ENCODE results near the gene BPIFB3.

BPIFB3 gene, protein sequence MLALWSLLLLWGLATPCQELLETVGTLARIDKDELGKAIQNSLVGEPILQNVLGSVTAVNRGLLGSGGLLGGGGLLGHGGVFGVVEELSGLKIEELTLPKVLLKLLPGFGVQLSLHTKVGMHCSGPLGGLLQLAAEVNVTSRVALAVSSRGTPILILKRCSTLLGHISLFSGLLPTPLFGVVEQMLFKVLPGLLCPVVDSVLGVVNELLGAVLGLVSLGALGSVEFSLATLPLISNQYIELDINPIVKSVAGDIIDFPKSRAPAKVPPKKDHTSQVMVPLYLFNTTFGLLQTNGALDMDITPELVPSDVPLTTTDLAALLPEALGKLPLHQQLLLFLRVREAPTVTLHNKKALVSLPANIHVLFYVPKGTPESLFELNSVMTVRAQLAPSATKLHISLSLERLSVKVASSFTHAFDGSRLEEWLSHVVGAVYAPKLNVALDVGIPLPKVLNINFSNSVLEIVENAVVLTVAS

DNA sequence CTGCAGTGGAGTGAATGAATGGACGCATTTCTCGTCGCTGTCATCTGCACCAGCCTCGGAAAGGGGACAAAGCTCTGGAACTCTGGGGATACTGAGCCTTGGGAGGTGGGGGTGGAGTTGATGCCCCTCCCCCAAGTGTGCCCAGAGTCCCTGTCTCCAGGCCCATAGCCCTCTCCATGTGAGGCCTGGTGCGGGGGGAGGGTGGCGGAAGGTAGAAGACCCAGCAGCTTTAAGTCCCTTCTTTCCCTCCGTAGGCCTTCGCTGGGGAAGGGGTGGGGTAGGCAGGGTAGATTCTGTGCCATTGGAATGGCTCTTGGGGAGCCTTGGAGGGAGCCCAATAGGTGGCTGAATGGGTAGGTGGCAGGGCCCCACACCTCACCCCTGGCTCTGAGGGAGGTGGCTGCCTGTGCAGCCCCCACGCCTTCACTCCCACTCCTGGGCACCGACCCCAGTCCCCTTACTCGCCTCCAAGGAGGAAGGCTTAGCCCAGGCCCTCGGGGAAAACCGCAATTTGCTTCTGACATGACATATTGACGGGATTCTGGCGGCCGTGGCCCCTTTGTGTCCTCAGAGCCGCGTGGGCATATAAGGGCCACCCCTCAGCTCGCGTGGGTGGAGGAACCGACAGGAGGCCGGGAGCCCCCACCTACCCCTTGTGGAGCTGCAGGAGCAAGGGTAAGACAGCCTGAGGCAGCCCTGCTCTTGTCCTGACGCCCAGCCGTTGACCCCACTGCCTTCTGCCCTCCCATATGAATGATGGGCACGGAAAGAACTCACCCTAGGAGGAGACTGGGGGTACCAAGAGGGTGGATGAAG lies at the start of gene BPIFB3:
Gene BPIFB3 (plus strand): TSS at position 613 of the 816 bp plus-strand sequence. CDS start 1,533 bp downstream, outside the sequence.
- no peak for DNase-seq (ENCODE audit: low spot score)

DNA sequence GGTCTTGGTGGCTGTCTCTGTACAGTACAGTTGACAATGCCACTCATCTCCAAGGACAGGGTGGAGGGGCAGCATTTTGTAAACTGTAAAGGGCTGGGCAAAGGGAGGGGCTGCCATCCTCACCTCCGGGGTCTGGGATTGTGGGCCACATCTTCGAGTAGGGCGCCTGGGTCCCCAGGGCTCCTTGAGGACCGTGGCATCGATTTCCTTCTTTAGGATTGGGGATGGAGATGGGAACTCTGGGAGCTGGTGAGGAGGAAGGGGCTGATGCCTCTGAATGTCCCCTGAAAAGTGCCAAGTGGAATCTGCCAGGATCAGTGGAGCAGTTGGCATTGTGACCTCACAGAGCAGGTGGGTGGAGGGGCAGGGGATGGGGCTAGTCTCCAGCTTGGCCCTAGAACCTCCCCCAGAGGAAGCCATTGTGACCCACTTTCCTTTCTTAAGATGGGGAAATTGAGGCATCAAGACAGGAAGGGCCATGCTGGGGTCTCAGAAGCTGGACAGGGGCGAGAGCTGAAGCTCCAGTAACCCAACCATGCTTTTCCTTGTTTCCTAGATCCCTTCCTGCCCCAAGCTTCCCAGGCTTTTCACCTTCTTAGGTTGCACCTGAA lies 49.5 kb upstream of the BPIFB3 start, which contains the start of gene SUN5:
Gene SUN5 (minus strand): TSS at position 293 of the 611 bp plus-strand sequence. CDS start 93 bp downstream, at position 200.
- no peak for DNase-seq (ENCODE audit: low spot score)

DNA sequence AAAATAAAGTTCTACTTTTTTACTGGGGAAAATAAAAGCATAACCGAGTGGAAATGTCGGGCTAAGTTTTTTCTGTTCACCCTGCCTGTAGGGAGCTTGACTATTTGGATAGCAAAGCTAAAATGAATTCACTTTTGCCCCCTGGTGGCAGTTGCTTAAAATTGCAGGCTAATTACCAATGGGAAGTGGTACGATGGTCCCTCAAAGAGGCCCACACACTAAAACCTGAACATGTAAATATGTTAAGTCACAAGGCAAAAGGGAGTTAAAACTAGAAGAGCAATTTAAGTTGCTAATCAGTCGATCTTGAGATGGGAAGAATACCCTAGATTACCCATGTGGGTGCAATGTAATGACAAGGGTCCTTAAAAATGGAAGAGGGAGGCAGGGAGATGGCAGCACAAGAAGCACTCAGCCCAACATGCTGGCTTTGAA lies 48.6 kb upstream of the BPIFB3 start:
- peak; percentile 60 for DNase-seq (ENCODE audit: low spot score)

DNA sequence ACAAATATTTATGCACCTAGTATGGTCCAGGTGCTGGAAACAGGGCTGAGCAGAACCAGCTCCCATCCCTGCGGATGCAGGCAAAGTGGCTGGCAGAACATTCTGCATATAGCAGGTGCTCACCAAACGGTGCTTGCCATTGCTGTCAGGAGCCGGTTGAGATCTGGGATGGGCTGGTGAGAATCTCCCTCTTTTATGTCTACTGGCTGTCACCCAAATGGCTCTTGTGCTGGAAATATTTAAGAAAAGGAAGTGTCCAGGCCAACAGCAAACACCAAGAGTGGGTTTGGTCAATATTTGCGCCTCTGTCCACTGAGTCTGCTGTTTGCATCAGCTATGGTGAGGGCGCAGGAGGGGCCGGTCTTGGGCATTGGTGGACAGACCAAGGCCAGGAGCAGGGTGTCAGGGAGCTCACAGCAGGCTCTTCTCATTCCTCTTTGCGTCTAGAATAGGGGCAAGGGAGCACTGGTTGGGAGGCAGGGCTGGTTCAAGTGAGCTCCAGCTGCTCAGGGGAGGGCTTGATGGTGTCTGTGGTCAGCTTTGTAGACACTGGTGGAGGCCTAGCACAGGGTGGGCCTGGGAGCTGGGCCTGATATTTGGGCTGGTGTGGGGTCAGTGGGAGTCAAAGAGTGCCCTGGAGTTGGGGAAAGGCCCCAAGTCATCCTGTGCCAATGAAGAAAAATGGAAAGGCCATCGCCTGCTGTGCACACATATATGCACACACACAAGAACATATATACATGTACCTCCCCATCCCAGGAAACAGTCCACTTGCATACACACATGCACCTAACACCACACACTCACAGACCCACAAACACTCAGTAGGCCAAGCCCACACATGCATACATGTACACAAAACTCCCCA lies 47.6 kb upstream of the BPIFB3 start:
- no peak for DNase-seq (ENCODE audit: low spot score)

DNA sequence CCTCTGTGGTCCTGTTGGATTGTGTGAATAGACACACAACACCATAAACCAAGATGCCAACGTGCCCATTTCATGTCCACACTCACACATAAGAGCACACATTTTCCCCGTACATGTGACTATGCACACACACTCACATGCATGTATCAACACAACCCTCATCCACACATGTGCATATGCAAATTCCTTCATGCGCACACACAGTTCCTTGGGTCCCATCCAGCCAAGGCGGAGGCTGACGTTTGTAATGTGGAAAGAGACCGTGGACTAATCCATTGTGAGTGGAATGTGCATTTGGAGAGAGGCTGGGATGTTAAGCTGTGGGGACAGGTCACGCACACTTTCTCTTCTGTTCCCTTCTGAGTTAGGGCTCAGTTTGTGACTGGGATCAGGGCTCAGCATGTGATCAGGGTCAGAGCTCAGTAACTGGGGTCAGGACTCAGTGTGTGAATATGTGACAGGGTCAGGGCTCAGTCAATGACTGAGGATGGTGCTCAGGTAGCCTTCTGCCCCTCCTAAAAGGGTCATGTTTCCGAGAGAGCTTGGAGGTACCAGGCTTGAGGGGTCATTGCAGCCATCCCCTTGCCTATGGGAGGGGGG lies 46.8 kb upstream of the BPIFB3 start:
- no peak for DNase-seq (ENCODE audit: low spot score)

DNA sequence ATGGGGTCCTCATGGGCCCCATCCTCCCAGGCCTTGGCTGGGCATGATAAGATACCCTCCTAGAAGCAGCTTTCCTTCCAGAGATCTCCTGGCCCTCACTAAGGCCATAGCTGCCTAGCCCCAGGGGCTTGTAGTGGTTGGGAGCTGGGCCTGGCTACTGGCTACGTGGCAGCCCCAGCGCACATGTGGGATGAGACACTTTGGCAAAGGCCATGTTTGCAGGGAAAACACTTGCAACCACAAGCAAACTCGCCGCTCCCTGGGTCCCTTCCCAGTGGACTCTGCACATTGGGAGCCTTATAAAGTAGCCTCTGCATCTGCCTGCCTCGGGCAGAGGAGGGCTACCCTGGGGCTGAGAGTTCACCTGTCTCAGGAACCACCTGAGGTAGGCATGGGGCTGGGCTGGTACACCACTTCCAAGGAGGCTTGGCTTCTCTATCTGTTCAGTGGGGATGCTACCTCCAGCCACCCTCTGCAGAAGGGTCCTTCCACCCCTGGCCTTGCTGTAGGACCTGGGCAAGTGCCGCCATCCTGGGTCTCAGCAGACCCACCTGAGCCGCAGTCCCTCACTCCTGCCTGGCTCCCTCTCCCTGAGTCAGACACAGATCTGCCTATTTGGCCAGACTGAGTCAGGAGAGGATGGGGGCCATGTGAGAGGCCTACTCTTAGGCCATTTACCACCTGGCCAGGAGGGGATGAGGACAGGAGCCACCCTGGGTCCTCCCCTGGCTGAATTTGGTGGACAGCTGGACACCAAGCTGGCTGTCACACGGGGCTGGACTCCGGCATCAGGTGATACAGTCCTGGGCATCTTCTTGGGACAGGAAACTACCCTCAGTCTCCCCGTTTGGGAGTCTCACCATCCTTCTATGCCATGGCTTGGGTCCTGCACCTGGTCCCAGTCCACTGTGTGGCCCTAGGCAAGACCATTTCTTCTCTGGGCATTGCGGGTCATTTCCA lies 46.0 kb upstream of the BPIFB3 start, which contains the start of gene BPIFB2:
Gene BPIFB2 (plus strand): TSS at position 329 of the 960 bp plus-strand sequence. CDS start 871 bp downstream, outside the sequence.
- no peak for DNase-seq (ENCODE audit: low spot score)

DNA sequence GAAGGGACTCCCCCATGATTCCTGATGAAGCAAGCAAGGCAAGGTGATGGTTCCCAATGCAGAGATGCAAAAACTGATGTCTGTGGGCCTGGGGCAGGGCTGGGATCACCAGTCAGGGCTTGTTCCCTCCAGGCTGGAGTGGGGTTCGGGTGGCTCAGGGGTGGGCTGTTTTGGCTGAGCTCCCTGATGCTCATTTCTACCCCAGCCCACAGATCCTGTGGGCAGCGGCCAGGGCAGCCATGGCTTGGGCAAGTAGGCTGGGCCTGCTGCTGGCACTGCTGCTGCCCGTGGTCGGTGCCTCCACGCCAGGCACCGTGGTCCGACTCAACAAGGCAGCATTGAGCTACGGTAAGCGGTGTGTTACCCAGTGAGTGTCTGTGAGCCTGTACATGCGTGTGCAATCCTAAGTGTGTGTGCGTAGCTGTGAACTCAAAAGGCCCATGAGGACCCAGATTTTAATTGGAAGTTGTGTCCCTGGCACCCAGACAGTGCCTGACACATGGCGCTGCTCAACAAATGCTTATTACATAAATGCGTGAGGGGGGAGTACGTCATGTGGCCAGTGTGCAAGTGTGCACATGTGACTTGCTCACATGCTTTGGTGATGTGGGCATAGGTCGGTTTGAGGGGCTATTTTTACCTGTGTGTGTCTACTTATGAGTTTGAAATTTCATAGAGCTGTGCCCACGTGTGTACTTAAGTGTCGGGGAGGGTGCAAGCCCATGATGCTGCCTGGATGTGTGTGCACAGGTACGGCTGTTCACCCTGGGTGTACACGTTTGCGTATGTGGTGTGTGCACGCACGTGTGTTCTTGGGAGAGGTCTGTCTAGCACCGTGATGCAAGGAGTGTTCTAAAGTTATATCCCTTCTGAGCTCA lies 45.1 kb upstream of the BPIFB3 start:
- no peak for DNase-seq (ENCODE audit: low spot score)

DNA sequence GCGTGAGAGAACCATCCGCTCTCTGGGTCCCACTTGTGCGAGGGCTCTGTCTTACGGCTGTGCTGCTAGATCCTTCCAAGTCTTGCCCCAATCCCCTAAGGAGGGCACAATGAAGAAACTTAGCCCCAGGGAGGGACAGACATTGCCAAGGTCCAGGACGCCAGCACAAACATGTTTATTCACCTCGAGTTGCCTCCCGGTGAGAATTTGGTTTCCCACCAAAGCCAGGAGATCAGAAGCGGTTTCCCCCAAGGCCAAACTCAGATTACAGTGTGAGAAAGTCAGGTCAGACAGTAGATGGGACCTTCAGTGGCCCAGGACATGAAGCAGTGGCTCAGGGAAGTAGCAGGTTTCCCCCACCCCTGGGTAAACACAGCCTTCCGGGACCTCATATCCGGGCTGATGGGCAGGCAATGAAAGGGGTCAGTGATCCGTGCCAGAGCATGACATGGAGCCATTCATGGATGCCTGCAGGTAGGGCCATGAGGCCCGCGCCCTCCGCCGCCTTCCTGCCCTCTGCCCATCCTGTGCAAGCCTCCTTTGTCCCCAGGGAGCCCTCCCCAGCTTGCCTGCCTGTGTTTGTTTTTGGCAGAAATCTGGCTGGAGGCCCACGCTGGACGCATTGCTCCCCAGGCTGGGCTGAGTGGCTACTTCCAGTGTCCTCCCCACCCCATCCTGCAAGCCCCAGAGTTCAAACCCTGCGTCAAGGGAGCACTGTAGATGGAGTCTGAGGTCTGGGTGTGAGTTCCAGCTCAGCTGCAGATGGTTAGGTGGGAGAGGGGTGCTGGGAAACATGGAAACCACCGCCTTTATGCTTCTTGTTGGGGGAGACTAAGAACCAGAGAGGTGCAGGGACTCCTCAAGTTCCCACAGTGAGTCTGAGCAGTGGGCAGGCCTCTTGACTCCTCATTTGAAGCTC lies 44.2 kb upstream of the BPIFB3 start:
- DNase-seq (ENCODE audit: low spot score): no peak

DNA sequence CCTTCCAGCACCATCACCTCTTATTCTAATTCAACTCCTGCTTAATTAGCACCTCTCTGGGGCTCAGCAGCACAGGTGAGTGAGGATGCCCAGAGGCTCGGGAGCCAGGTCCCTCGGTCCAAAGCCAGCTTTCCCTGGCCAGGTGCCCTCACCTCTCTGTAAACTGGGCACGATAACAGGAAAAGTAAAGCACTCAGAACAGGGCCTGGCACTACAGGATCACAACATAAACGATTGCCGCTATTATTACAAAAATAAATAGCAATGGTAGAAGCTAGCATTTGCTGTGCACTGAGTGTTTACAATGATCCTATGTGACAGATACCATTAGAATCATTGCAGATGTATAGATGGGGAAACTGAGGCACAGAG lies 43.6 kb upstream of the BPIFB3 start:
- no peak for DNase-seq (ENCODE audit: low spot score)

DNA sequence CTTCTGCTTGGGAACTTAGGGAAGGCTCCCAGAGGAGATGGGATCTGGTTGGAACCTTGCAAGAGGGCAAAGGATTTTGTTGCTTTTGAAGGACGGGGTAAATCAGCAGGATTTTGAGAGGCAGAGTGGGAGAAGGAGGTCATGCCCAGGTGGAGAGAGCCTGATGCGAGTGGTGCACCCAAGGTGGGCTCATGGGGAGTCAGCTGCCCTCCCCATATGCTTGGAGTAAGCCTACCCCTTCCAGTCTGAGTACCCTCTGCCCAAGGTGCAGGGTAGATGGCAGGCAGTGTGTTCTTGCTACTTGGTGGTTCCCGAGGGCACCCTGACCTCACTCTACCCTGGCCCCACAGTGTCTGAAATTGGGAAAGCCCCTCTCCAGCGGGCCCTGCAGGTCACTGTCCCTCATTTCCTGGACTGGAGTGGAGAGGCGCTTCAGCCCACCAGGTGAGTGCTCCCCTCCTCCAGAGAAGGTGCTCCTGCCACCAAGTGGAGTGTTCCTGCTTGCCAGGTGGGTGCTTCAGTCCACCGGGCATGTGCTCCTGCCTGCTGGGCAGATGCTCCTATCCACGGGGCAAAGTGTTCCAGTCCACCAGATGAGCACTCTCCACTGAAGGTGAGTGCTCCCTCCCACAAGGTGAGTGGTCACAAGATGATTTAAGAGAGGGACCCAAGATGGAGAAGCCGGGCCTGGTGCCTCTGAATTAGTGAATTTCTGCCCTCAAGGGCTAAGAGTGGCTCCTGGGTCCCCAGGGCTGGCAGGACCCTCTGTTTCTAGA lies 42.8 kb upstream of the BPIFB3 start:
- DNase-seq (ENCODE audit: low spot score): no peak

DNA sequence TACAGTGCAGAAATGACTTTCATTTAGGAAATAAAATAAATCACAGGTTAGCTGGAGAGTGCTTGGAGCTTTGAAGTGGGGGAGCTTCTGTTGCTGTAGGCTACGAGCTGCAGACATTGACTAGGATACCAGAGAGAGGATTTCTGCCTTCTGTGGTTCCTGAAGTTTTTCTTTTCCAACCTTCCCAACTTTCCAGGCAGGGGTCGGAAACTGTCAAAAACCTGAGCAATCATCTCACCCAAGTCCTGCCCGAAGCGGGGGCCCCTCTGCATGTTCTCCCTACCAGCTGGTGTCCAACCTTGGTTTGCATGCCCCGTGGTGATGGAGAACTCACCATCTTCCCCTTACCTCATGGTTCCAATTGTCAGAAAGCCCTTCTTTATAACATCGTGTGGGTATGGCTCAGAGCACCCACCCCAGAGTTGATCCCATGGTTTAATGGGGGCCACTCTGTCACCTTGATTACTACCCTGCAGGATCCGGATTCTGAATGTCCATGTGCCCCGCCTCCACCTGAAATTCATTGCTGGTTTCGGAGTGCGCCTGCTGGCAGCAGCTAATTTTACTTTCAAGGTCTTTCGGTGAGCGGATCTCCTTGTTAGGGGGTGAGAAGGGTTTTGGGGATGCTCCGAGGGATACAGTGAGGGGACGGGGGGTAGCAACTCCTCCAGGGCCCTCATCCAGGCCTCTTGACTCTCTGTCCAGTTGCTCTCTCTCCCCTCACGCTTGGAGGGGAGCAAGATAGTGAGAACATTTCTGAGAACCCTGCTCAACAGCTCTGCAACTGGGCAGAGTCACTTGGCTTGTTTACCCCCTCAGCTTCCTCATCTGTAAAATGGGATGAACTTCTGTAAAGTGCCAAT lies 41.1 kb upstream of the BPIFB3 start:
- no peak for DNase-seq (ENCODE audit: low spot score)

DNA sequence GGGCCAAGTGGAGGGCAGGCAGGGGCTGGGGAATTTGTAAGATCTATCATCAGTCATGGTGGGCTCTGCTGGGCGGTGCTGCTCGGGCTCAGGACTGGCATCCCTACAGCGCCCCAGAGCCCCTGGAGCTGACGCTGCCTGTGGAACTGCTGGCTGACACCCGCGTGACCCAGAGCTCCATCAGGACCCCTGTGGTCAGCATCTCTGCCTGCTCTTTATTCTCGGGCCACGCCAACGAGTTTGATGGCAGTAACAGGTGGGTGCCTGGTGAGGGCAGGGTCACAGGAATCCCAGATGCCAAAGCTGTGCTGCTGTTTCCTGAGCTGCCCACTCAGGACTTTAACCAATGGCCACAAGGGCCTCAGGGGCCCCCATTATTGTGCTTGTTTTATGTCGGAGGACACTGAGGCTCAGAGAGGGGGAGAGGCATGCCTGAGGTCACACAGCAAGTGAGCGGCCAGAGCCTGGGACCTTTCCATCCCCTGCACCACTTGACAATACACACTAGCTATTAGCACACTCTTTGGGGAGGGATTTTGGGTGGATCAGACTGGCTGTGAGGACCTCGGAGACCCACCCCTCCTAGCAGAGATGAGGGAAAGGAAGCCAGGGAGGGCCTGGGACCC lies 39.9 kb upstream of the BPIFB3 start:
- no peak for DNase-seq (ENCODE audit: low spot score)

DNA sequence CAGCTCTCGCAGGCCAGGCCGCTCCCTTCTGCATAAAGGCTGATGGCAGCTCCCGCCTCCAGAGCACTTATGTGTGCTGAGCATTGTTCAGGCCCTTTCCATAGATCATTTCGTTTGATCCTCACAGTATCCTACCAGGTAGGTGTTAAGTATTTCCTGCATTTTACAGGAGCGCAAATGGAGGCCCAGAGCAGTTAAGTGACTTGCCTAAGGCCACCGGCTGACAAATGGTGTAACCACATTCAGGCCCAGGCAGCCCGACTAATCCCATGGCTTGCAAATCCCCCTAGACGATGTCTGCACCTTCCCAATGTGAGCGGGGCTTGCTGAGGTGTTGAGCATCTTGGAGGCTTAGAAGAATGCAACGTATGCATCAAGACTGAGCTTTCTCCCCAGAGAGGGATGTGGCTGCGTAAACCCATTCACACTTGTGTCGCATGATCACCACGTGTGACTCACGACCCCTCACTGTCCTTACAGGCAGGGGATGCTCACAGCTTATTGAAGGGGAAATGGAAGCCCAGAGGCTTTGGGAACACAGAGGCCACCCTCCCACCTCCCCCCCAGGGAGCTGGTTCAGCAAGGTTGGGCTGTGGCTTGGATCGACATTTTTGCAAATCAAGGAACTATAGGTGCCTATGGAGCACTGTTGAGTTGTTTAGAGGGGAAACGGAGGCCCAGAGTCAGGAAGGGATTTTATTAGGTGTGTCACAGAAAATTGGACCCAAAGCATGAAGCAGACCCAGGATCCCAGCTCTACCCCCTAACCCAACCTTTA lies 39.2 kb upstream of the BPIFB3 start:
- no peak for DNase-seq (ENCODE audit: low spot score)

DNA sequence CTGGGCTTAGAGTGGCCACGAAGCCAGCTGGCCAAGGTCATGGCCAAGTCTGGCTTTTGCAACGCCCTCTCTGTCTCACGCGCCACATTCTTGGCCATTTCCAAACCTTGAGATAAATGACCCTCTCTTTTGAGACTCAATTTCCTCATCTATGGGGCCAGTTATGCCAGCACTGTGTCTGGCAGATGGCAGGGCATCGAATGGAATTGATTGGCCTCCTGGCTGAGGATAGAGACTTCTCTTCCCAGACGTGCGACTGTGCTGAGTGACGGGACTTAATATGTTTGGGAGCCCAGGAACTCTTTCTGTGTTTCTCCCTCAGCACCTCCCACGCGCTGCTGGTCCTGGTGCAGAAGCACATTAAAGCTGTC lies 38.6 kb upstream of the BPIFB3 start:
- no peak for DNase-seq (ENCODE audit: low spot score)

Measured in germinal center (tissue), 1 donor.